HepG2 (cell line): ENCODE measurements around the gene IQGAP2. TPM values are rescaled to one million over a fixed set of nuclear protein-coding genes. Genes with fewer than 3 reads are reported as not detected.

Experiments
- ATAC-seq: fragments of 200-7000 bp; cut with Tn5 transposase; 3 replicates; pipeline ENCODE4 v1.9.1; 2020; ENCODE audit warnings: mild to moderate bottlenecking, moderate library complexity
- BruUV-seq: library from RNA; stranded (reverse); fragments of 400-500 nt; replicated peaks from 2 replicates; lab custom pipeline; 2021; lab: Mats Ljungman, UMichigan
- CTCF ChIA-PET: fragments of 300-600 bp; formaldehyde crosslinking; extraction: SDS; loops from one replicate; lab custom pipeline; 2021; ENCODE audit warnings: low total read pairs, inconsistent platforms, low intra/inter-chr PET ratio; lab: Yijun Ruan, JAX
- POLR2A ChIA-PET: fragments of 350-600 bp; sonication (Branson Sonifier 250); formaldehyde crosslinking; loops from one replicate; lab custom pipeline; 2020; ENCODE audit warnings: antibody characterized with exemption, inconsistent platforms; lab: Yijun Ruan, JAX
- DNase-seq: peaks from one replicate; pipeline ENCODE4 v3.0.0-alpha.2; 2015; ENCODE audit warnings: low spot score
- FAIRE-seq: peaks from 3 replicates; lab custom pipeline; 2011; peaks lifted over from hg19 to GRCh38; lab: Jason Lieb, UNC
- H2AFZ ChIP-seq: one replicate; pipeline ENCODE4 v1.6.1; 2011; ENCODE audit warnings: low read length, inconsistent platforms
- H3K27ac ChIP-seq: fragments of 300-600 bp; 3 replicates; pipeline ENCODE4 v1.8.0; 2011; ENCODE audit warnings: mixed run types, mild to moderate bottlenecking, mixed read lengths, low read length, inconsistent platforms; ENCODE audit not compliant: insufficient read depth; ENCODE audit errors: extremely low read length
- H3K27me3 ChIP-seq, 2 experiments: fragments of 200-600 bp in 1 of 2; 2 replicates in 1 of 2; 3 replicates in 1 of 2; pipeline versions ENCODE4 v1.6.0 to v1.8.0; 2011; ENCODE audit warnings: low read length in 2 of 2, mild to moderate bottlenecking in 2 of 2, moderate library complexity in 2 of 2, inconsistent platforms in 1 of 2; ENCODE audit not compliant: insufficient read depth in 2 of 2, control insufficient read depth in 1 of 2
- H3K36me3 ChIP-seq, 2 experiments: fragments of 200-600 bp in 1 of 2; replicated peaks in 1 of 2; 2 replicates in 1 of 2; 3 replicates in 1 of 2; pipeline versions ENCODE4 v1.5.1 to v1.8.0; 2011; ENCODE audit warnings: low read length in 2 of 2, inconsistent platforms in 1 of 2; ENCODE audit not compliant: insufficient read depth in 2 of 2, control insufficient read depth in 1 of 2
- H3K4me1 ChIP-seq: 2 replicates; pipeline ENCODE4 v1.5.1; 2012; ENCODE audit warnings: low read length, inconsistent platforms; ENCODE audit not compliant: insufficient read depth
- H3K4me2 ChIP-seq: 2 replicates; pipeline ENCODE4 v1.6.0; 2011; ENCODE audit warnings: low read depth, low read length, inconsistent platforms
- H3K4me3 ChIP-seq, 3 experiments: fragments of 200-600 bp in 1 of 3; sonication (generic), shearing (Covaris generic) in 1 of 3; replicated peaks in 1 of 3; 2 replicates each; pipeline ENCODE4 v1.5.1; 2011 to 2016; ENCODE audit warnings: low read length in 3 of 3, inconsistent platforms in 2 of 3, low read depth in 2 of 3, mild to moderate bottlenecking in 2 of 3, control low read depth in 1 of 3, mixed read lengths in 1 of 3; ENCODE audit not compliant: insufficient read depth in 1 of 3
- H3K79me2 ChIP-seq: one replicate; pipeline ENCODE4 v1.6.1; 2011; ENCODE audit warnings: low read length, inconsistent platforms; ENCODE audit not compliant: insufficient read depth
- H3K9ac ChIP-seq: 2 replicates; pipeline ENCODE4 v1.6.0; 2011; ENCODE audit warnings: mild to moderate bottlenecking, low read depth, low read length, inconsistent platforms; ENCODE audit not compliant: insufficient read depth
- H3K9me3 ChIP-seq: 2 replicates; pipeline ENCODE4 v1.5.1; 2012; ENCODE audit warnings: mild to moderate bottlenecking, low read length
- H4K20me1 ChIP-seq: 2 replicates; pipeline ENCODE4 v1.6.0; 2011; ENCODE audit warnings: inconsistent platforms, mild to moderate bottlenecking, low read length, moderate library complexity; ENCODE audit not compliant: insufficient read depth
- CEBPG ChIP-seq: IDR thresholded peaks from 2 replicates; pipeline ENCODE4 v1.6.1; 2016
- NFE2L1 ChIP-seq: sonication (generic); formaldehyde crosslinking; IDR thresholded peaks from 2 replicates; pipeline ENCODE4 v1.4.0; 2020; ENCODE audit warnings: missing genetic modification reagents, mild to moderate bottlenecking, borderline replicate concordance
- PRMT3 ChIP-seq: sonication (generic); formaldehyde crosslinking; IDR thresholded peaks from 2 replicates; pipeline ENCODE4 v1.8.1; 2022; ENCODE audit warnings: low read depth, mild to moderate bottlenecking, moderate library complexity, missing genetic modification reagents, borderline replicate concordance
- REST ChIP-seq, 2 experiments: IDR thresholded peaks; 2 replicates each; pipeline ENCODE4 v1.6.1; 2011 to 2012; ENCODE audit warnings: low read length in 2 of 2, borderline replicate concordance in 1 of 2, low read depth in 1 of 2, mild to moderate bottlenecking in 1 of 2, moderate library complexity in 1 of 2
- RNF219 ChIP-seq: sonication (generic); formaldehyde crosslinking; IDR thresholded peaks from 2 replicates; pipeline ENCODE4 v1.5.0; 2020; ENCODE audit warnings: mild to moderate bottlenecking, missing genetic modification reagents
- TCF12 ChIP-seq, 2 experiments: fragments of 450-650 bp in 1 of 2; sonication (generic) in 1 of 2; formaldehyde crosslinking in 1 of 2; IDR thresholded peaks; 2 replicates each; pipeline versions ENCODE4 v1.6.1 to v1.8.0; 2017 to 2022; ENCODE audit warnings: antibody characterized with exemption in 1 of 2, mild to moderate bottlenecking in 1 of 2, missing genetic modification reagents in 1 of 2, moderate library complexity in 1 of 2
- ZNF430 ChIP-seq: sonication (generic); formaldehyde crosslinking; IDR thresholded peaks from 2 replicates; pipeline ENCODE4 v1.9.0; 2021; ENCODE audit warnings: mild to moderate bottlenecking, missing genetic modification reagents
- ZNF777 ChIP-seq: sonication (generic); formaldehyde crosslinking; IDR thresholded peaks from 2 replicates; pipeline ENCODE4 v1.4.0; 2020; ENCODE audit warnings: missing genetic modification reagents
- WGBS: methylation state at CpG from one replicate; pipeline ENCODE4 v1.1.6; 2017; ENCODE audit warnings: low lambda C conversion rate; 5-methylcytosine and 5-hydroxymethylcytosine counted together
- in situ Hi-C: cut with HindIII; loops from 2 replicates; pipeline ENCODE4 v1.10.0; 2017; ENCODE audit warnings: low pct_unique_long_range_greater_than_20kb; ENCODE audit not compliant: extremely low pct_ligation_motif_present
- intact Hi-C: fragments of 100-400 bp; cut with micrococcal nuclease; formaldehyde crosslinking; loops from one replicate; pipeline ENCODE4 v1.10.0; 2022; ENCODE audit not compliant: unreplicated experiment
- polyA plus RNA-seq, 8 experiments: library from polyadenylated mRNA; depleted of rRNA in 3 of 8; stranded (reverse) in 7 of 8; unstranded in 1 of 8; fragments of >200 nt; fragmentation: Illumina TruSeq in 4 of 8; extraction: Trizol in 4 of 8; gene quantifications; 2 replicates each; pipeline versions ENCODE4 v1.2.1 to v1.2.3, GENCODE V29; 2011 to 2016; ENCODE audit warnings: low read depth in 4 of 8, missing spikeins in 1 of 8, mixed read lengths in 1 of 8; ENCODE audit not compliant: insufficient read depth in 1 of 8
- total RNA-seq, 5 experiments: library from RNA; depleted of rRNA; stranded (reverse); fragments of >200 nt; fragmentation: Illumina TruSeq; extraction: Trizol; gene quantifications; 2 replicates each; pipeline ENCODE4 v1.2.3, GENCODE V29; 2016; ENCODE audit warnings: low read depth in 1 of 5

The IQGAP2 gene
- total and polyA plus RNA-seq, 2 of the 13 experiments (the other 11 are each of a cell fraction or from before 2014, with no cell fraction given) = 35.2 to 83.3 TPM

GRCh38 chr5:76720988-76721569 is 318.0 kb downstream of the IQGAP2 start:
- Histone ChIP-seq H3K4me2 (no peak overlapping the region), H4K20me1 (no peaks in the 10 kb centered on the region), H3K4me1 (peaks cover 33% of the 10 kb centered on the region), H3K9ac (no peak overlapping the region), H3K27ac (no peak overlapping the region), H3K9me3 (no peaks in the 10 kb centered on the region), H3K36me3 (no peaks in the 10 kb centered on the region), H3K27me3 (no peaks in the 10 kb centered on the region), H3K79me2 (no peaks in the 10 kb centered on the region), H2AFZ (no peak overlapping the region), H3K4me3 (no peak overlapping the region)
- BruUV-seq = no TSS peak
- CTCF ChIA-PET = no interaction called here
- ATAC-seq (no peak), DNase-seq (no peak), FAIRE-seq (no peak)
- in situ Hi-C loops (no loop called here), intact Hi-C loops (no loop called here)
- POLR2A ChIA-PET = no interaction called here
- TF ChIP-seq REST (IDR thresholded peaks at IDR 0.05; ENCODE audit: borderline replicate concordance in 1 of 2, low read depth in 1 of 2, low read length in 2 of 2) (no peak), TCF12 (IDR thresholded peaks at IDR 0.05) (no peak), TCF12 (CRISPR knock-in tag; IDR thresholded peaks at IDR 0.05) (no peak), ZNF777 (CRISPR knock-in tag) (no peak), PRMT3 (CRISPR knock-in tag) (no peak), ZNF430 (CRISPR knock-in tag) (no peak), CEBPG (CRISPR knock-in tag) (no peak), NFE2L1 (no peak), RNF219 (CRISPR knock-in tag) (no peak)
- WGBS = 84% methylated on average over 10 of the region's 10 CpGs
